Naive thymus-derived CD4-positive, alpha-beta T cell (primary cell): ENCODE data around the gene SLX4IP. TPM values are rescaled to one million over a fixed set of nuclear protein-coding genes. Genes with fewer than 3 reads are reported as not detected.

Experiments
- ATAC-seq: fragments of 150-1000 bp; cut with Tn5 transposase; 2 replicates; pipeline ENCODE4 v1.10.0; 2021; ENCODE audit warnings: mild to moderate bottlenecking, moderate library complexity
- CTCF ChIA-PET: fragments of 350-600 bp; sonication (Branson Sonifier 250); formaldehyde crosslinking; loops from one replicate; lab custom pipeline; 2021; ENCODE audit warnings: antibody characterized with exemption; lab: Charles Lee
- POLR2A ChIA-PET: fragments of 350-600 bp; sonication (Branson Sonifier 250); formaldehyde crosslinking; loops from one replicate; lab custom pipeline; 2021; ENCODE audit warnings: antibody characterized with exemption, inconsistent platforms; lab: Charles Lee
- DNase-seq, 9 donors: peaks; one replicate each; pipeline versions ENCODE4 v3.0.0 to v3.0.0-alpha.2; 2020 to 2022; ENCODE audit warnings: mixed read lengths in 1 of 9
- H3K27ac ChIP-seq: one replicate; pipeline ENCODE4 v1.7.0; 2013; ENCODE audit warnings: mild to moderate bottlenecking, low read depth, low read length, moderate library complexity
- H3K27me3 ChIP-seq, 2 donors: one replicate each; pipeline ENCODE4 v1.7.0; 2013; ENCODE audit warnings: low read length in 2 of 2, mild to moderate bottlenecking in 2 of 2, moderate library complexity in 2 of 2; ENCODE audit not compliant: control insufficient read depth in 2 of 2, insufficient read depth in 2 of 2
- H3K36me3 ChIP-seq, 3 experiments: 1 replicate in 2 of 3; 2 replicates in 1 of 3; pipeline ENCODE4 v1.7.0; 2013; ENCODE audit warnings: low read length in 3 of 3, mild to moderate bottlenecking in 3 of 3, moderate library complexity in 1 of 3; ENCODE audit not compliant: insufficient read depth in 3 of 3, control insufficient read depth in 2 of 3
- H3K4me1 ChIP-seq, 2 donors: one replicate each; pipeline ENCODE4 v1.7.0; 2013; ENCODE audit warnings: low read length in 2 of 2, mild to moderate bottlenecking in 2 of 2, moderate library complexity in 1 of 2; ENCODE audit not compliant: control insufficient read depth in 2 of 2, insufficient read depth in 2 of 2
- H3K4me3 ChIP-seq: 2 replicates; pipeline ENCODE4 v1.7.0; 2013; ENCODE audit warnings: mild to moderate bottlenecking, low read length
- H3K9me3 ChIP-seq, 3 experiments: 1 replicate in 2 of 3; 2 replicates in 1 of 3; pipeline ENCODE4 v1.7.0; 2013; ENCODE audit warnings: low read length in 3 of 3; ENCODE audit not compliant: control insufficient read depth in 2 of 3
- H3K27ac Mint-ChIP-seq, 9 donors: one replicate each; pipeline ENCODE4 v1.8.0; 2020 to 2022; ENCODE audit warnings: mixed read lengths in 9 of 9, mild to moderate bottlenecking in 8 of 9, moderate library complexity in 5 of 9, inconsistent platforms in 2 of 9
- H3K27me3 Mint-ChIP-seq, 5 donors: one replicate each; pipeline ENCODE4 v1.8.0; 2021 to 2022; ENCODE audit warnings: mixed read lengths in 5 of 5, mild to moderate bottlenecking in 1 of 5
- H3K36me3 Mint-ChIP-seq, 5 donors: one replicate each; pipeline ENCODE4 v1.8.0; 2020 to 2022; ENCODE audit warnings: mixed read lengths in 5 of 5, mild to moderate bottlenecking in 3 of 5, inconsistent platforms in 1 of 5
- H3K4me1 Mint-ChIP-seq, 7 donors: one replicate each; pipeline ENCODE4 v1.8.0; 2020 to 2022; ENCODE audit warnings: mixed read lengths in 7 of 7, mild to moderate bottlenecking in 3 of 7, inconsistent platforms in 1 of 7
- H3K4me3 Mint-ChIP-seq, 10 donors: one replicate each; pipeline ENCODE4 v1.8.0; 2020 to 2022; ENCODE audit warnings: mild to moderate bottlenecking in 10 of 10, mixed read lengths in 10 of 10, moderate library complexity in 6 of 10, inconsistent platforms in 2 of 10
- H3K9me3 Mint-ChIP-seq, 11 donors: one replicate each; pipeline ENCODE4 v1.8.0; 2020 to 2022; ENCODE audit warnings: mixed read lengths in 11 of 11, mild to moderate bottlenecking in 4 of 11, inconsistent platforms in 1 of 11, moderate library complexity in 1 of 11
- intact Hi-C, 2 donors: fragments of 100-400 bp; cut with micrococcal nuclease; formaldehyde crosslinking; loops; one replicate each; pipeline ENCODE4 v1.15.1; 2023
- polyA plus RNA-seq, 2 donors: library from polyadenylated mRNA; unstranded; fragments of 300-500 nt; fragmentation: Illumina TruSeq; gene quantifications; one replicate each; pipeline ENCODE4 v1.2.3, GENCODE V29; 2021
- total RNA-seq, 6 experiments: library from RNA in 5 of 6; stranded (reverse) in 5 of 6; gene quantifications; 1 replicate in 5 of 6; 2 replicates in 1 of 6; pipeline ENCODE4 v1.2.3 and lab custom pipeline; 2021 to 2026

The SLX4IP gene
- total and polyA plus RNA-seq, 7 experiments from 2014 or later: 1.6 to 8.2 (median 5.3) TPM

DNA sequence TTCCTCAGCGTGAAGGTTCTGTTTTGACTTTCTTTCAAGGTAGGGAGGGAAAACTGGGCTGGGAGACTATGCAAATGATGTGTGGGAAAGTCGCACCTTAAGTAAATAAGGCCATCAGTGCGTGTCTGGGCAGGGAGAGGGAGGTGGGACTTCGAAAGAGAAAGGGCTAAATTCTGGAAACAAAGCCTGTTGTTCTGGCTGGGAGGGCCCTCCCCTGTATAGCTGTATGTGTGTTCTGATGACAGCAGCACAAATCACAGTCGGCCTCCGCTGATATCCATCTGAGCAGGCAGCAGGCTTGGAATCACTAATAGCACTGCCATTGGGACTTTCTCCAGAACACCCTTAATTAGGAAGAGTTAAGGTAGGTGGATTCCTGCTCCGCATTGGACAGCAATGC, 219.5 kb downstream of the SLX4IP start:
- no peak for DNase-seq
- H3K9me3 Mint-ChIP-seq: peaks cover 0 to 2% (median 0%) of the 10 kb centered on the region in 11 donors
- peaks cover 0 to 3% (median 0%) of the 10 kb centered on the region in 7 donors for H3K4me1 Mint-ChIP-seq
- no peak overlapping the region for H3K4me3 Mint-ChIP-seq
- peaks cover 9 to 50% (median 11%) of the 10 kb centered on the region in 5 donors for H3K27me3 Mint-ChIP-seq
- H3K27ac Mint-ChIP-seq: no peak overlapping the region
- Histone ChIP-seq H3K36me3 (no peaks in the 10 kb centered on the region), H3K9me3 (no peaks in the 10 kb centered on the region), H3K4me1 (no peaks in the 10 kb centered on the region), H3K27ac (no peak overlapping the region), H3K4me3 (no peak overlapping the region), H3K27me3 (no peaks in the 10 kb centered on the region)
- CTCF ChIA-PET: no interaction called here
- ATAC-seq: no peak
- intact Hi-C loops: no loop called here
- POLR2A ChIA-PET: no interaction called here
- no peaks in the 10 kb centered on the region for H3K36me3 Mint-ChIP-seq

DNA sequence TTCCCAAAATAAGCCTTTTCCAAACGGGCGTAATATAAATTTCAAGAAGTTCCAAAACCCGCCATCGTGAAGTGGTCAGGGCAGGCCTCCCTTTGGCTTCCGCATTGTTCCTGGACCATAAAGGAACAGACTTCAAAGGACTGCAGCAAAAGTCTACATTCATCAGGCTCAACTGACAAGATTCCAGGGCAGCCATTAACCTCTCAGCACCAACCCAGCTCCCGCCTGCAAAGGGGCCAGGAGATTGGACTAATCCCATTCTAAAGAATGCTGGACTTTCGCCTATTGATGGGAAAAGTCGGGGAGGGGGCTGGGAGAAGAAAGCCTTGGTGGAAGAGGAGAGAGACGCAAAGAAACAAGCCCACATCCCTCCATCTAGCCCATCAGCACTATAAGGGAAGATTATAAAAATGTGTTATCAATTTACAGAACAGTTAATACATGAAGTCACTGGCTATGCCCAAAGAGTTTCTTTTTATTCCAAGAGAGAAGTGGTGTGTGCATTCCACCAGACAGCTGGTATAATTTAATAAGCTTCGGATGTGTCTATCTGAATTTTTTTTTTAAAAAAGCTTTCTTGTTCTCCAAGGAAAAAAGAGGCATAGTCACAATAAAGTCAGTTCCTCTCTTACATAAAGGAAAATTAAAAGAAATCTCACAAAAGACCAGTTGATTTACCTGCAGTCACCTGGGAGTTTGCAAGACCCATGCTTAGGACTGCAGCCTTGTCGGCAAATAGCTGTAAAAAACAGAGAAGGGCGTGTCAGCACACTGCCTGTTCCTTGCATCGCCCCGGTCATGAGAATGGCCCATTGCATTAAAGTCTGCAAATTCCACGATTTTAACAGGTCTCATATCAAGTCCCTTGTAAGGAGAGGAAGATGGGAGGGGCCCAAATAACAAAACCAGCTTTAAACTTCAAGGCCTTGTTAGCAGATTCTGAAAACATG, 220.9 kb downstream of the SLX4IP start:
- Mint-ChIP-seq H3K27me3 (peaks cover 11 to 44% (median 15%) of the 10 kb centered on the region in 5 donors), H3K36me3 (no peaks in the 10 kb centered on the region), H3K4me3 (no peak overlapping the region), H3K9me3 (peaks cover 0 to 2% (median 0%) of the 10 kb centered on the region in 11 donors), H3K27ac (no peak overlapping the region), H3K4me1 (peaks cover 0 to 3% (median 0%) of the 10 kb centered on the region in 7 donors)
- POLR2A ChIA-PET: no interaction called here
- DNase-seq: no peak
- H3K4me3 ChIP-seq: no peak overlapping the region
- no peak overlapping the region for H3K27ac ChIP-seq
- H3K4me1 ChIP-seq: no peaks in the 10 kb centered on the region
- H3K36me3 ChIP-seq: no peaks in the 10 kb centered on the region
- no peaks in the 10 kb centered on the region for H3K9me3 ChIP-seq
- intact Hi-C loops: no loop called here
- no peak for ATAC-seq
- CTCF ChIA-PET: no interaction called here
- H3K27me3 ChIP-seq: no peaks in the 10 kb centered on the region

DNA sequence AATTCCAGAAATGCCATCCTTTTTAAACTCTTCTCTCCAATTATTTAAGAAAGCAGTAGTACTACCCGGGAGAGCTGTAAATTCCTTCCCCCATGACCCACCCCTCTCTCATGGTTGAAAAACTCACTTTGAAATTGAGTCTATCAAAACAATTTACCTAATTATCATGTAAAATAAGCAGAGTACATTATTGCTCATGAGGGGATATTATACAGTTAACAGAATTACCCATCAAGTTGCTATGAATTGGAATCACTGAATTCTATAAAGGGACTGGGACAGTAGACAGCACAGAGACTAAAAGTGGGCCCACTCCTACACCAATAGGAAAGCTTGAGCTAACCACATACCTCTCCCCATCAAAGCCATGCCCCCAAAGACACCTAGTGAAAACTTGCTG, 222.3 kb downstream of the SLX4IP start:
- CTCF ChIA-PET: no interaction called here
- intact Hi-C loops: no loop called here
- H3K4me1 Mint-ChIP-seq: peaks cover 0 to 3% (median 0%) of the 10 kb centered on the region in 7 donors
- no peaks in the 10 kb centered on the region for H3K36me3 Mint-ChIP-seq
- POLR2A ChIA-PET: no interaction called here
- H3K27me3 Mint-ChIP-seq: peaks cover 18 to 56% (median 25%) of the 10 kb centered on the region in 5 donors
- H3K9me3 Mint-ChIP-seq: peaks cover 0 to 6% (median 0%) of the 10 kb centered on the region in 11 donors
- no peak overlapping the region for H3K4me3 ChIP-seq
- ATAC-seq: no peak
- no peak for DNase-seq
- no peaks in the 10 kb centered on the region for H3K36me3 ChIP-seq
- H3K4me1 ChIP-seq: no peaks in the 10 kb centered on the region
- no peaks in the 10 kb centered on the region for H3K27me3 ChIP-seq
- no peak overlapping the region for H3K27ac ChIP-seq
- no peak overlapping the region for H3K27ac Mint-ChIP-seq
- no peak overlapping the region for H3K4me3 Mint-ChIP-seq
- peaks cover 0 to 3% (median 0%) of the 10 kb centered on the region in 3 experiments for H3K9me3 ChIP-seq

DNA sequence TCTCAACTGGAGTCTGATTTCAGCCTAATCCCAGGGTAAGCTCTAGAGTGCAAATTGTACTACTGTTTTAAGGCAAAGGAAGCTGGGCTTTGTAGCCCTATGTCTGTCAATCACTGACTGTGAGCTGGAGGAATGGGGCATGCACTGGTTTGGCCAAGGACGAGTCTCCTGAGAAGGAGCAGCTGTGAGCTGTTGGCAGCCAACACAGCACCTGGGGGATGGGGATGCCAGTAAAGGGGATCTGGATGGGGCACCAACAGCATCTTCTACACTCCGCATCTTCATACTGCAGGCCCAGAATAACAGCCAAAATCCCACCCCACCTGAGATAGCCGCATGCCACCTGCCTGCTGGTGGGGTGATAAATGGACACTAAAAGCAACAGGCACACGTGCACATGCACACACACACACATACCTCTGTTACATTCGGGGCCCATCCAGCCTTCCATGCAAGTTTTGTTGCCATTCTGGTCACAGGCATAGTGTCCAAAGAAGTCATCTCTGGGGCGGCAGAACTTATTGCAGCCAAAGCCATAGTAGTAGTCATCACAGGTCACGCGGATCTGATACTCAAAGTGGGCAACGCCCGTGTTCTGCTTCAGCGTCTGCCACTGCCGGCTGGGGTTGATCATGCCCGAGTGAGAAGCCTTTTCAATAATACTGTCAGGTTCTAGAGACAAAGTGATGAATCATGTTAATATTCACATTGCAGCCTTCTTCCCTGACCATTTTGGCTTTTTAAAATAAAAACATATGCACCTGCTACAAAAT, 223.1 kb downstream of the SLX4IP start:
- POLR2A ChIA-PET: no interaction called here
- no peaks in the 10 kb centered on the region for H3K27me3 ChIP-seq
- no peak overlapping the region for H3K27ac Mint-ChIP-seq
- H3K4me3 Mint-ChIP-seq: no peak overlapping the region
- no peak overlapping the region for H3K27ac ChIP-seq
- peaks cover 0 to 6% (median 0%) of the 10 kb centered on the region in 11 donors for H3K9me3 Mint-ChIP-seq
- H3K36me3 Mint-ChIP-seq: no peaks in the 10 kb centered on the region
- H3K4me1 ChIP-seq: no peaks in the 10 kb centered on the region
- CTCF ChIA-PET: no interaction called here
- intact Hi-C loops: no loop called here
- DNase-seq (no peak), ATAC-seq (no peak)
- H3K9me3 ChIP-seq: peaks cover 0 to 3% (median 0%) of the 10 kb centered on the region in 3 experiments
- no peak overlapping the region for H3K4me3 ChIP-seq
- H3K27me3 Mint-ChIP-seq: peaks cover 24 to 56% (median 29%) of the 10 kb centered on the region in 5 donors
- H3K36me3 ChIP-seq: no peaks in the 10 kb centered on the region
- H3K4me1 Mint-ChIP-seq: peaks cover 0 to 3% (median 0%) of the 10 kb centered on the region in 7 donors

DNA sequence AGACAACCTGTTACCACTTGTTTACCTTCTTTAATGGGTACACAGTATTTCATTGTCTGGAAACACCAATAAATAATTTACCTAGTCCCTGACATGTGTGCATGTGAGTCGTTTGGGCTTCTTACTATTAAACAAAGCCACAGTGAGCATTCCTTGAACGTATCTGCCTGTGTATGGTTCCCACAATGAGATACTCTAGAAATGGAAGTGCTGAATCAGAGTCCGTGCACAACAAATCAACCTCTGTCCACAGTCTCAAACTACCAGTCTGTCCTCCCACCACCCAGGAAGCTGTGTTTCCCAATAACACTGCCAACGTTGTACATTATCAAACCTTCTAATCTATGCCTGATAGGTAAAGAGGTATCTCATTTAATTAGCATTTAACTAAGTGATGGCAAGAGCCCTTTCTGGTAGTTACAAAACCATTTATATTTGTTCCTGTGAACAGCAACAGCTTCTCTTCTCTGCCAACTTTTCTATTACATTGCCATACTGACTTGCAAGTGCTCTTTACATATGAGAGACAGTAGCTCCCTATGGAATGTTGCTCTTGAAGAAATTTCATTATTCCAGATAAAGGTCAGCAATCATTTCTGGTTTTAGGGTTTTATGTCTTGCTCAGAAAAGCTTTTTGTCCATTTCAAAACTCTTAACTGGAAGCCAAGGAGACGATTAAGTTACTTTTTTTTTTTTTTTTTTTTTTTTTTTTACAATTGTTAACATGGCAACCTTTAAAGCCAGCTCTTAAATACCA, 223.9 kb downstream of the SLX4IP start:
- Histone ChIP-seq H3K4me3 (no peak overlapping the region), H3K27me3 (no peaks in the 10 kb centered on the region), H3K4me1 (no peaks in the 10 kb centered on the region), H3K27ac (no peak overlapping the region), H3K9me3 (peaks cover 0 to 3% (median 0%) of the 10 kb centered on the region in 3 experiments), H3K36me3 (no peaks in the 10 kb centered on the region)
- Mint-ChIP-seq H3K27me3 (peaks cover 28 to 61% (median 34%) of the 10 kb centered on the region in 5 donors), H3K4me3 (no peak overlapping the region), H3K36me3 (no peaks in the 10 kb centered on the region), H3K27ac (no peak overlapping the region), H3K9me3 (peaks cover 0 to 6% (median 0%) of the 10 kb centered on the region in 11 donors), H3K4me1 (no peaks in the 10 kb centered on the region)
- intact Hi-C loops: no loop called here
- no peak for DNase-seq
- ChIA-PET POLR2A (no interaction called here), CTCF (interaction anchor here (0.7 kb wide), 1 partner anchor 1812 kb away, joined by 3 read pairs; no protein-coding TSS in a partner anchor)
- ATAC-seq: no peak
